HCT116 (cell line): Measurements from ENCODE around the gene ANKZF1. TPM values are rescaled to one million over a fixed set of nuclear protein-coding genes. Genes with fewer than 3 reads are reported as not detected.

ENCODE experiments used
- ATAC-seq: fragments of 200-7000 bp; cut with Tn5 transposase; 2 replicates; pipeline ENCODE4 v1.9.1; 2020; ENCODE audit warnings: mild to moderate bottlenecking, moderate library complexity
- BruUV-seq: library from RNA; stranded (reverse); fragments of 400-500 nt; replicated peaks from 2 replicates; lab custom pipeline; 2021; lab: Mats Ljungman, UMichigan
- CTCF ChIA-PET: fragments of 300-600 bp; sonication (Branson Sonifier 250); formaldehyde crosslinking; loops from one replicate; lab custom pipeline; 2021; ENCODE audit warnings: antibody characterized with exemption; lab: Charles Lee
- POLR2A ChIA-PET: fragments of 300-600, 350-600 bp; sonication (Branson Sonifier 250); formaldehyde crosslinking; loops from one replicate; lab custom pipeline; 2021; ENCODE audit warnings: antibody characterized with exemption; lab: Charles Lee
- RAD21 ChIA-PET, 2 experiments: fragments of 300-600 bp; sonication (Branson Sonifier 250); formaldehyde crosslinking; loops; one replicate each; lab custom pipeline; 2023; ENCODE audit warnings: low total read pairs in 2 of 2; ENCODE audit not compliant: uncharacterized antibody in 2 of 2, unreplicated experiment in 2 of 2, low non-redundant PET in 1 of 2; lab: Charles Lee
- DNase-seq: peaks from one replicate; pipeline ENCODE4 v3.0.0-alpha.2; 2010; ENCODE audit warnings: low read depth, low spot score
- H2AFZ ChIP-seq: fragments of 200-600 bp; shearing (Covaris generic), sonication (generic); 2 replicates; pipeline ENCODE4 v1.6.1; 2017; ENCODE audit warnings: low read depth, mixed run types, mixed read lengths, antibody characterized with exemption, low read length; ENCODE audit not compliant: poor library complexity, severe bottlenecking
- H3K27ac ChIP-seq: 2 replicates; pipeline ENCODE4 v1.5.1; 2012; ENCODE audit warnings: low read depth, low read length
- H3K27me3 ChIP-seq: fragments of 200-600 bp; sonication (generic); 2 replicates; pipeline ENCODE4 v1.6.1; 2016; ENCODE audit warnings: mixed run types, low read length, mixed read lengths; ENCODE audit not compliant: insufficient read depth
- H3K36me3 ChIP-seq, 2 experiments: fragments of 200-500 bp in 1 of 2; fragments of 200-600 bp in 1 of 2; sonication (Bioruptor generic) in 1 of 2; sonication (generic) in 1 of 2; 2 replicates each; pipeline versions ENCODE4 v1.5.1 to v1.6.1; 2014 to 2016; ENCODE audit warnings: low read length in 2 of 2, inconsistent platforms in 1 of 2, mixed read lengths in 1 of 2, mixed run types in 1 of 2; ENCODE audit not compliant: insufficient read depth in 2 of 2, control insufficient read depth in 1 of 2
- H3K4me1 ChIP-seq, 2 experiments: fragments of 200-600 bp in 1 of 2; sonication (generic) in 1 of 2; 2 replicates each; pipeline versions ENCODE4 v1.5.1 to v1.6.1; 2012 to 2017; ENCODE audit warnings: low read length in 2 of 2, inconsistent platforms in 1 of 2, mild to moderate bottlenecking in 1 of 2, mixed read lengths in 1 of 2, mixed run types in 1 of 2, moderate library complexity in 1 of 2; ENCODE audit not compliant: insufficient read depth in 2 of 2, control insufficient read depth in 1 of 2
- H3K4me2 ChIP-seq: fragments of 200-600 bp; sonication (generic); 2 replicates; pipeline ENCODE4 v1.6.1; 2017; ENCODE audit warnings: mixed run types, low read length, mixed read lengths
- H3K4me3 ChIP-seq, 2 experiments: fragments of 200-600 bp in 1 of 2; sonication (generic) in 1 of 2; replicated peaks in 1 of 2; 2 replicates each; pipeline ENCODE4 v1.5.1; 2011 to 2016; ENCODE audit warnings: low read length in 2 of 2, control low read depth in 1 of 2, low read depth in 1 of 2, mild to moderate bottlenecking in 1 of 2, mixed read lengths in 1 of 2, mixed run types in 1 of 2
- H3K79me2 ChIP-seq: fragments of 200-600 bp; sonication (generic); 2 replicates; pipeline ENCODE4 v1.6.1; 2017; ENCODE audit warnings: mild to moderate bottlenecking, mixed run types, low read length, moderate library complexity, mixed read lengths; ENCODE audit not compliant: insufficient read depth
- H3K9ac ChIP-seq: fragments of 200-600 bp; sonication (generic); 2 replicates; pipeline ENCODE4 v1.6.1; 2016; ENCODE audit warnings: low read length, mixed read lengths
- H3K9me2 ChIP-seq: fragments of 200-600 bp; sonication (generic), shearing (Covaris generic); 2 replicates; pipeline ENCODE4 v1.6.1; 2017; ENCODE audit warnings: mixed run types, mild to moderate bottlenecking, moderate library complexity; ENCODE audit not compliant: insufficient read depth
- H3K9me3 ChIP-seq, 2 experiments: fragments of 200-500 bp in 1 of 2; fragments of 200-600 bp in 1 of 2; sonication (Bioruptor generic) in 1 of 2; sonication (generic) in 1 of 2; 2 replicates each; pipeline ENCODE4 v1.6.1; 2014 to 2017; ENCODE audit warnings: low read length in 2 of 2, mixed read lengths in 2 of 2, inconsistent platforms in 1 of 2, low read depth in 1 of 2, mild to moderate bottlenecking in 1 of 2, mixed run types in 1 of 2, moderate library complexity in 1 of 2; ENCODE audit not compliant: control insufficient read depth in 1 of 2, insufficient read depth in 1 of 2
- H4K20me1 ChIP-seq: fragments of 200-600 bp; sonication (generic), shearing (Covaris generic); 2 replicates; pipeline ENCODE4 v1.6.1; 2017; ENCODE audit warnings: mixed run types, mild to moderate bottlenecking, moderate library complexity; ENCODE audit not compliant: insufficient read depth
- CBX3 ChIP-seq: IDR thresholded peaks from 2 replicates; pipeline ENCODE4 v1.6.1; 2012; ENCODE audit warnings: low read depth
- CTCF ChIP-seq, 3 experiments: fragments of 200-600 bp in 1 of 3; sonication (generic) in 1 of 3; IDR thresholded peaks in 2 of 3; conservative IDR thresholded peaks in 1 of 3; 2 replicates each; pipeline ENCODE4 v1.5.1; 2012 to 2017; ENCODE audit warnings: low read depth in 2 of 3, low read length in 2 of 3, antibody characterized with exemption in 1 of 3, borderline replicate concordance in 1 of 3, control low read depth in 1 of 3, mild to moderate bottlenecking in 1 of 3, mixed read lengths in 1 of 3, mixed run types in 1 of 3, moderate library complexity in 1 of 3; ENCODE audit not compliant: insufficient read depth in 1 of 3
- EGR1 ChIP-seq: IDR thresholded peaks from 2 replicates; pipeline ENCODE4 v1.6.1; 2012; ENCODE audit warnings: low read depth
- EZH2 ChIP-seq: fragments of 200-600 bp; sonication (generic); IDR thresholded peaks from 2 replicates; pipeline ENCODE4 v1.6.1; 2017; ENCODE audit warnings: antibody characterized with exemption, mixed run types
- POLR2AphosphoS5 ChIP-seq: IDR thresholded peaks from 2 replicates; pipeline ENCODE4 v1.6.1; 2011; ENCODE audit warnings: mild to moderate bottlenecking, low read depth, low read length, moderate library complexity
- SRF ChIP-seq: IDR thresholded peaks from 2 replicates; pipeline ENCODE4 v1.6.1; 2012; ENCODE audit warnings: low read depth
- YY1 ChIP-seq: IDR thresholded peaks from 2 replicates; pipeline ENCODE4 v1.6.1; 2011; ENCODE audit warnings: low read length, low read depth, moderate library complexity, mild to moderate bottlenecking; ENCODE audit not compliant: insufficient replicate concordance; ENCODE audit errors: extremely low read depth
- intact Hi-C: fragments of 100-400 bp; cut with micrococcal nuclease; formaldehyde crosslinking; loops from 2 replicates; pipeline ENCODE4 v1.10.0; 2022
- total RNA-seq: library from RNA; stranded (reverse); gene quantifications from one replicate; pipeline ENCODE4 v1.2.1, GENCODE V29; 2021; ENCODE audit not compliant: unreplicated experiment

The ANKZF1 gene
- total RNA-seq, 1 experiment from 2014 or later: 64.7 TPM

GRCh38 chr2:219249203-219249980 is 19.8 kb downstream of the ANKZF1 start:
- ChIA-PET POLR2A (interaction anchor here (1.2 to 1.8 kb wide), 8 partner anchors 20 to 45 kb away, joined by 3 to 8 read pairs (median 4); partner anchors contain the start of genes ANKZF1, ATG9A, DNAJB2 and ZFAND2B), RAD21 (interaction anchor here in 1 of 2 experiments (1.1 kb wide), 1 partner anchor 25 kb away, joined by 3 read pairs; no protein-coding TSS in a partner anchor), CTCF (interaction anchor here (1.1 to 2.8 kb wide), 7 partner anchors 25 to 73 kb away, joined by 3 to 14 read pairs (median 4); partner anchors contain the start of genes CNPPD1 and DNAJB2)
- intact Hi-C loops: no loop called here
- Histone ChIP-seq H3K4me1 (peaks cover 35 to 70% of the 10 kb centered on the region in 2 experiments), H3K27me3 (no peaks in the 10 kb centered on the region), H3K4me2 (peak overlapping the region; percentile 69), H3K9me3 (no peaks in the 10 kb centered on the region), H3K4me3 (peak overlapping the region in 1 of 2 experiments; percentile 27; a peak in 2 of 4 replicates), H3K27ac (peak overlapping the region; percentile 63), H4K20me1 (no peaks in the 10 kb centered on the region), H3K79me2 (peaks cover 35% of the 10 kb centered on the region; the same call in 1 of the 2 replicates), H3K9me2 (no peaks in the 10 kb centered on the region), H3K9ac (peak overlapping the region; percentile 38), H3K36me3 (peaks cover 3 to 5% of the 10 kb centered on the region in 2 experiments; a peak in 2 of 4 replicates), H2AFZ (no peak overlapping the region)
- no peak for TF ChIP-seq EGR1
- no peak for TF ChIP-seq CTCF (IDR thresholded peaks at IDR 0.05 in 2 of 3, conservative IDR thresholded peaks at IDR 0.05 in 1 of 3; ENCODE audit: borderline replicate concordance in 1 of 3, insufficient read depth in 1 of 3, low read depth in 2 of 3, low read length in 2 of 3)
- no peak; the same call in none of the 2 replicates for TF ChIP-seq POLR2AphosphoS5
- TF ChIP-seq YY1: no peak
- TF ChIP-seq EZH2: no peak
- TF ChIP-seq CBX3: no peak
- TF ChIP-seq SRF: no peak
- ATAC-seq (no peak), DNase-seq (no peak)
- no TSS peak for BruUV-seq
